A673 (cell line): ENCODE measurements around the gene ELMOD3. TPM values are rescaled to one million over a fixed set of nuclear protein-coding genes. Genes with fewer than 3 reads are reported as not detected.
A peak's percentile ranks its signal among the peaks of the same experiment; 100 is the strongest.
"Not testable (repeated sequence)": the region's sequence is repeated elsewhere in the genome, so short reads cannot be mapped to it uniquely, and the experiment has no call there.

Experiments
- BruUV-seq: library from RNA; stranded (reverse); fragments of 400-500 nt; replicated peaks from 2 replicates; lab custom pipeline; 2021; lab: Mats Ljungman, UMichigan
- CTCF ChIA-PET: fragments of 300-600 bp; sonication (Branson Sonifier 250); formaldehyde crosslinking; loops from one replicate; lab custom pipeline; 2022; ENCODE audit warnings: antibody characterized with exemption; lab: Charles Lee
- POLR2A ChIA-PET: fragments of 300-600 bp; sonication (Branson Sonifier 250); formaldehyde crosslinking; loops from one replicate; lab custom pipeline; 2022; ENCODE audit warnings: antibody characterized with exemption; ENCODE audit not compliant: low non-redundant PET; lab: Charles Lee
- DNase-seq: peaks from one replicate; pipeline ENCODE4 v3.0.0-alpha.2; 2015; ENCODE audit warnings: low spot score
- H3K27ac ChIP-seq: fragments of 200-600 bp; sonication (generic); 2 replicates; pipeline ENCODE4 v1.5.1; 2016; ENCODE audit warnings: mixed run types, low read depth, mild to moderate bottlenecking, mixed read lengths, antibody characterized with exemption, low read length; ENCODE audit not compliant: poor library complexity, severe bottlenecking
- H3K27me3 ChIP-seq: fragments of 200-600 bp; sonication (generic); replicated peaks from 2 replicates; pipeline ENCODE4 v1.6.1; 2017; ENCODE audit warnings: mixed run types, low read depth, mild to moderate bottlenecking, mixed read lengths, antibody characterized with exemption, low read length; ENCODE audit not compliant: insufficient read depth, poor library complexity
- H3K36me3 ChIP-seq: fragments of 200-600 bp; sonication (generic); 2 replicates; pipeline ENCODE4 v1.6.1; 2016; ENCODE audit warnings: mixed run types, mild to moderate bottlenecking, mixed read lengths, antibody characterized with exemption, low read length; ENCODE audit not compliant: insufficient read depth, poor library complexity, severe bottlenecking
- H3K4me1 ChIP-seq: fragments of 200-600 bp; sonication (generic); 2 replicates; pipeline ENCODE4 v1.6.1; 2017; ENCODE audit warnings: mixed run types, mild to moderate bottlenecking, mixed read lengths, antibody characterized with exemption, low read length; ENCODE audit not compliant: insufficient read depth, poor library complexity, severe bottlenecking
- H3K4me3 ChIP-seq: fragments of 200-600 bp; sonication (generic); 2 replicates; pipeline ENCODE4 v1.5.1; 2016; ENCODE audit warnings: low read depth, mixed run types, mild to moderate bottlenecking, mixed read lengths, low read length; ENCODE audit not compliant: poor library complexity, severe bottlenecking
- H3K9me3 ChIP-seq: fragments of 200-600 bp; sonication (generic); 2 replicates; pipeline ENCODE4 v1.6.1; 2016; ENCODE audit warnings: mixed run types, low read depth, mild to moderate bottlenecking, mixed read lengths, antibody characterized with exemption, low read length; ENCODE audit not compliant: poor library complexity, severe bottlenecking
- EZH2 ChIP-seq: fragments of 200-600 bp; sonication (generic); IDR thresholded peaks from 2 replicates; pipeline ENCODE4 v1.6.1; 2017; ENCODE audit warnings: borderline replicate concordance, low read depth, mild to moderate bottlenecking, mixed read lengths, antibody characterized with exemption, low read length; ENCODE audit not compliant: poor library complexity, severe bottlenecking
- intact Hi-C: fragments of 100-400 bp; cut with micrococcal nuclease; formaldehyde crosslinking; loops from one replicate; pipeline ENCODE4 v1.10.0; 2022; ENCODE audit not compliant: unreplicated experiment
- total RNA-seq: library from RNA; stranded (reverse); gene quantifications from 2 replicates; pipeline ENCODE4 v1.2.3, GENCODE V29; 2021
- TF ChIP-seq, protein P1 (sequence below): fragments of 300-800, 200-600 bp; sonication (generic); conservative IDR thresholded peaks from 2 replicates; pipeline ENCODE4 v1.5.1; 2017; ENCODE audit warnings: low read depth, mild to moderate bottlenecking, antibody characterized with exemption, low read length, moderate library complexity, mixed read lengths

ELMOD3 gene
- total RNA-seq, 1 experiment from 2014 or later, result 13.0 TPM

DNA sequence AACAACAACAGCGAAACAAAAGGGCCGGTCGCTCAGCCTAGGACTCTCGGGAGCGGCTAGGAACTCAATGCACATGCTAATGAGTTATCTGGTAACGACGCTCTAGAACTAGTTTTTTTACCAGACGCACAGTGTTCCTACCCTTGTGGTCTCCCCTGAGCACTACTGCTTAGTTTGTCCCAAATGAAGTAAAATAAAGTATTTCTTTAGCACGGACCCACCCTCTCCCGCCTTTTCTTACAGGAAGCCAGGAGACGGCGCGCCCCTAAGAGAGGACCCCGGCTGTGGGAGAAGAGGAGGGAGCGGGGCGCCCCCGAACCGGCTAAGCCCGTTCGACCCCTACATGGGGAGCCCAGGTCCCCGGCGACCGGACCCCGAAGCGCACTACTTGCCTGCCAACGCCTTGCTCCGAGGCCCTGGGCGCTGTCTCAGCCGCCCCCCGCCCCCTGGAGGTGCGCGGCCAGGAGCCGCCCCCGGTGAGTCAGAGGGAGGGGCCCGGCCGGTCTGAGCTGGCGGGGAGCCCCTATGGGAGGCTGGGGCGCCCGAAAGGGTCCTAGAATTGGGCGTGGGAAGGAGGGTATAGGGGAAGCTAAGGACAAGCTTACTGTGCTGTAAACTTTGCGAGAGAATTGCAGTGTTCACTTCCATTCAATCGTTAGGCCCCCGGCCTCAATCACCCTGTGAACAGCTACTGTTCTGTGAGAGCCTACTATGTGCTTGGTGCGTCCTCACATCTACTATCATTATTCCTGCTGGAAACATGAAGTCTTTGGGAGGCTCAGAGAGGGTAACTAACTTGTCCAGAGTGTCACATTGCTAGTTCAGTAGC, 59.2 kb downstream of the ELMOD3 start:
- TF ChIP-seq EZH2, result no peak
- TF ChIP-seq, protein P1, sequence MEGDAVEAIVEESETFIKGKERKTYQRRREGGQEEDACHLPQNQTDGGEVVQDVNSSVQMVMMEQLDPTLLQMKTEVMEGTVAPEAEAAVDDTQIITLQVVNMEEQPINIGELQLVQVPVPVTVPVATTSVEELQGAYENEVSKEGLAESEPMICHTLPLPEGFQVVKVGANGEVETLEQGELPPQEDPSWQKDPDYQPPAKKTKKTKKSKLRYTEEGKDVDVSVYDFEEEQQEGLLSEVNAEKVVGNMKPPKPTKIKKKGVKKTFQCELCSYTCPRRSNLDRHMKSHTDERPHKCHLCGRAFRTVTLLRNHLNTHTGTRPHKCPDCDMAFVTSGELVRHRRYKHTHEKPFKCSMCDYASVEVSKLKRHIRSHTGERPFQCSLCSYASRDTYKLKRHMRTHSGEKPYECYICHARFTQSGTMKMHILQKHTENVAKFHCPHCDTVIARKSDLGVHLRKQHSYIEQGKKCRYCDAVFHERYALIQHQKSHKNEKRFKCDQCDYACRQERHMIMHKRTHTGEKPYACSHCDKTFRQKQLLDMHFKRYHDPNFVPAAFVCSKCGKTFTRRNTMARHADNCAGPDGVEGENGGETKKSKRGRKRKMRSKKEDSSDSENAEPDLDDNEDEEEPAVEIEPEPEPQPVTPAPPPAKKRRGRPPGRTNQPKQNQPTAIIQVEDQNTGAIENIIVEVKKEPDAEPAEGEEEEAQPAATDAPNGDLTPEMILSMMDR, result no peak
- Histone ChIP-seq H3K4me1 (peaks cover 41% of the 10 kb centered on the region), H3K27ac (peak overlapping the region; percentile 85), H3K36me3 (no peaks in the 10 kb centered on the region), H3K27me3 (no peaks in the 10 kb centered on the region), H3K4me3 (peak overlapping the region; percentile 61), H3K9me3 (no peaks in the 10 kb centered on the region)
- intact Hi-C loops, result no loop called here
- no TSS peak for BruUV-seq
- CTCF ChIA-PET, result interaction anchor here (0.7 to 0.9 kb wide), 3 partner anchors 125 to 222 kb away, joined by 3 to 5 read pairs (median 3); partner anchors contain the start of gene MAT2A
- DNase-seq, result peak; percentile 68
- POLR2A ChIA-PET, result interaction anchor here (0.6 kb wide), 1 partner anchor 147 kb away, joined by 5 read pairs; no protein-coding TSS in a partner anchor

DNA sequence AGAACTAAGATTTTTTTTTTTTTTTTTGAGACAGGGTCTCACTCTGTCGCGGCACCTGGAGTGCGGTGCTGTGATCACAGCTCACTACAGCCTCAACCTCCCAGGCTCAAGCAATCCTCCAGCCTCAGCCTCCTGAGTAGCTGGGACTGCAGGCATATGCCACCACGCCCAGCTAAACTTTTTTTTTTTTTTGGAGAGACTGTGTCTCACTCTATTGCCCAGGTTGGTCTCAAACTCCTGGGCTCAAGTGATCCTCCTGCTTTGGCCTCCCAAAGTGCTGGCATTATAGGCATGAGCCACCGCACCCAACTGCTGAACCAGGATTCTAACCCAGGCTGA, 59.8 kb downstream of the ELMOD3 start:
- intact Hi-C loops, BruUV-seq, H3K36me3 ChIP-seq, H3K9me3 ChIP-seq, DNase-seq, H3K27me3 ChIP-seq: not testable (repeated sequence)
- peaks cover 44% of the 10 kb centered on the region for H3K4me1 ChIP-seq
- CTCF ChIA-PET, result interaction anchor here (0.7 to 0.9 kb wide), 3 partner anchors 125 to 223 kb away, joined by 3 to 5 read pairs (median 3); partner anchors contain the start of gene MAT2A
- H3K4me3 ChIP-seq, result peak overlapping the region; percentile 61
- H3K27ac ChIP-seq, result peak overlapping the region; percentile 85
- POLR2A ChIA-PET, result interaction anchor here (0.6 kb wide), 1 partner anchor 146 kb away, joined by 5 read pairs; no protein-coding TSS in a partner anchor

DNA sequence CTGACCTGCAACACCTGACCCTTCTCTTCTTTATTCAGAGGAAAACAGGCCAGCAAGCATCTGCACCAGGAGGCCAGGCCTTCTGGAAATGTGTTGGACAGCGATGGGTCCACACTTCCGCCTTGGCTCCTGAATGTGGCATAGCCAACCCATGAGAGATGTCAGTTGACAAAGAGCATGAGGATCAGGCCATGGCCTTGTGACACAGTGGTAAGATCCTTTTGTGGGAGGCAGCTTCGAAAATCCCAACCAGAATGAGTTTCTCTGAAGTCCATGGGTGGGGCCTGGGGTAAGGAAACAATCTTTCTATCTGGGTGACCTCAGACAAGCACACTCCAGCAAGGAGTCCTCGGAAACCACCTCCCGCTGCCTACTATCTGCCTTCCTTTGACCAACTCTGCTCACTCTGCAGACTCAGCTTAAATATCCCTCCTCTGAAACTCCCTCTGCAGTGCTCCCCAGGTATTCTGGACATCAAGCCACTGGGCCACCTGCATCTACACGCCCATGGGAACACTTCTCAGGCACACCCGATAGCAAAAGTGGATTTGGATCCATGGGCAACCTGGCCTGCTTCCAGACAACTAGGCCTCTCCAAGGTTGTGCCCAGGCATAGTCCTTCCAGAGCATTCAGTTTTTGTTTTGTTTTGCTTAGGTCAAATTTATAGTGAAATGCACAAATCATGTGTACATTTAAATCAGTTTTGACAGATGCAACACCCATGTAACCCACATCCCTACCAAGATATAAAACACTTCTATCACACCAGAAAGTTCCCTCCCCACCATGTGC, 60.4 kb downstream of the ELMOD3 start:
- no peak overlapping the region for H3K4me3 ChIP-seq
- no peaks in the 10 kb centered on the region for H3K27me3 ChIP-seq
- BruUV-seq, result no TSS peak
- DNase-seq, result no peak
- H3K9me3 ChIP-seq, result no peaks in the 10 kb centered on the region
- TF ChIP-seq, protein P1, result no peak
- TF ChIP-seq EZH2, result no peak
- ChIA-PET POLR2A (no interaction called here), CTCF (interaction anchor here (0.9 kb wide), 1 partner anchor 124 kb away, joined by 5 read pairs; the partner anchor contains the start of gene MAT2A)
- intact Hi-C loops, result no loop called here
- peaks cover 44% of the 10 kb centered on the region for H3K4me1 ChIP-seq
- H3K27ac ChIP-seq, result no peak overlapping the region
- no peaks in the 10 kb centered on the region for H3K36me3 ChIP-seq
